Measurements from ENCODE around the gene GDNF. TPM values are rescaled to one million over a fixed set of nuclear protein-coding genes. Genes with fewer than 3 reads are reported as not detected.

GDNF gene
- total RNA-seq, 2 donors from 2014 or later = 0.58 to 2.4 TPM

DNA sequence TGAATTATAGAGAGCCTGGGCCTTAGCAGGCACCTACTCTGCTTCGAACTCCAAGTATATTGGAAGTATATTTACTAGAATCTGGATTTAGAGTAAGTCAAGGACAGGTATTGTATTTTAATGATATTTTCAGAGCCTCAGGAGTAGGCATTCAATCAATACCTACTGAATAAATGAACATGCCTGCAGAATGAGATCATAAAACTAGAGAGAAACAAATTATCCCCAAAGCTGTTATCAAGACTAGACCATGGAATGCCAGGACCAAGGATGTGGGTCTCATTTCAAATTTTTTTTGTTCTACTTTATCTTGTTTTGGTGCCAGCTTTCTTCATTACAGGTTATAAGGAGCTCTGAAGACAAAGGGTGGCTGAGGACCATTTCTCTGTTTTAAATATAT, 66.0 kb downstream of the GDNF start:
- Mint-ChIP-seq H3K27me3 (ENCODE audit: insufficient read depth) (no peaks in the 10 kb centered on the region), H3K27ac (no peak overlapping the region), H3K9me3 (peaks cover 26% of the 10 kb centered on the region), H3K36me3 (ENCODE audit: low read depth) (peaks cover 4% of the 10 kb centered on the region), H3K4me3 (no peak overlapping the region), H3K4me1 (no peaks in the 10 kb centered on the region)
- Histone ChIP-seq H3K36me3 (ENCODE audit: control insufficient read depth, insufficient read depth, low read length) (no peaks in the 10 kb centered on the region), H3K4me3 (ENCODE audit: low read length) (no peak overlapping the region), H3K9ac (ENCODE audit: extremely low read depth, low read length, poor library complexity, severe bottlenecking) (no peak overlapping the region), H3K9me3 (ENCODE audit: control insufficient read depth, low read length) (peaks cover 12% of the 10 kb centered on the region), H3K27ac (ENCODE audit: low read depth, low read length) (no peak overlapping the region), H3K4me1 (ENCODE audit: control insufficient read depth, insufficient read depth, low read length) (no peaks in the 10 kb centered on the region), H3K27me3 (ENCODE audit: control insufficient read depth, insufficient read depth, low read length, poor library complexity, severe bottlenecking) (no peaks in the 10 kb centered on the region)
- TF ChIP-seq, protein P1, sequence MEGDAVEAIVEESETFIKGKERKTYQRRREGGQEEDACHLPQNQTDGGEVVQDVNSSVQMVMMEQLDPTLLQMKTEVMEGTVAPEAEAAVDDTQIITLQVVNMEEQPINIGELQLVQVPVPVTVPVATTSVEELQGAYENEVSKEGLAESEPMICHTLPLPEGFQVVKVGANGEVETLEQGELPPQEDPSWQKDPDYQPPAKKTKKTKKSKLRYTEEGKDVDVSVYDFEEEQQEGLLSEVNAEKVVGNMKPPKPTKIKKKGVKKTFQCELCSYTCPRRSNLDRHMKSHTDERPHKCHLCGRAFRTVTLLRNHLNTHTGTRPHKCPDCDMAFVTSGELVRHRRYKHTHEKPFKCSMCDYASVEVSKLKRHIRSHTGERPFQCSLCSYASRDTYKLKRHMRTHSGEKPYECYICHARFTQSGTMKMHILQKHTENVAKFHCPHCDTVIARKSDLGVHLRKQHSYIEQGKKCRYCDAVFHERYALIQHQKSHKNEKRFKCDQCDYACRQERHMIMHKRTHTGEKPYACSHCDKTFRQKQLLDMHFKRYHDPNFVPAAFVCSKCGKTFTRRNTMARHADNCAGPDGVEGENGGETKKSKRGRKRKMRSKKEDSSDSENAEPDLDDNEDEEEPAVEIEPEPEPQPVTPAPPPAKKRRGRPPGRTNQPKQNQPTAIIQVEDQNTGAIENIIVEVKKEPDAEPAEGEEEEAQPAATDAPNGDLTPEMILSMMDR (conservative IDR thresholded peaks at IDR 0.05) = no peak
- DNase-seq = no peak
- 97 to 100% methylated on average over 1 of the region's 1 CpG for WGBS, 2 experiments (ENCODE audit: insufficient coverage in 1 of 2, insufficient read length in 1 of 2)

DNA sequence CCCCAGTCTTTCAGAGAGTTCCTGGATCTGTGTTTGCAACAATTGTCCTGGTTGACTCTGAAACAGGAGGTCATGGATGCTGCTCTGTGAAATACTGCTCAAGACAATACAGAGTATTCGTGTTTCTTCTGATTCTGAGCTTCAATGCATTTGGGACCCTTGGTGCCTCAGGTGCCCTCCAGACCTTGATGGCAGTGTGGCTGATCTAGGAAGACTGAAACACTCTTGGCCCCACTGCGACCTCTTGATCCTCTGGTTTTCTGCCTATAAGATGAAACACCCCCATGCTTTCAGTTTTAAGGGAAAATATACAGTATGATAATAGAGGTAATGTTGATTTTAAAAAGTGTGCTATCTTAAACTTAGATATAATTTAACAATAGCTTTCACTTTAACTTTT, 67.6 kb downstream of the GDNF start:
- peaks cover 4% of the 10 kb centered on the region for H3K36me3 Mint-ChIP-seq (ENCODE audit: low read depth)
- H3K4me1 ChIP-seq (ENCODE audit: control insufficient read depth, insufficient read depth, low read length) = no peaks in the 10 kb centered on the region
- no peaks in the 10 kb centered on the region for H3K4me1 Mint-ChIP-seq
- no peak overlapping the region for H3K27ac Mint-ChIP-seq
- no peak overlapping the region for H3K4me3 ChIP-seq (ENCODE audit: low read length)
- H3K27me3 Mint-ChIP-seq (ENCODE audit: insufficient read depth) = no peaks in the 10 kb centered on the region
- no peaks in the 10 kb centered on the region for H3K36me3 ChIP-seq (ENCODE audit: control insufficient read depth, insufficient read depth, low read length)
- TF ChIP-seq, protein P1 (conservative IDR thresholded peaks at IDR 0.05) = no peak
- H3K27ac ChIP-seq (ENCODE audit: low read depth, low read length) = no peak overlapping the region
- H3K9me3 ChIP-seq (ENCODE audit: control insufficient read depth, low read length) = peaks cover 12% of the 10 kb centered on the region
- DNase-seq = no peak
- WGBS, 2 experiments (ENCODE audit: insufficient coverage in 1 of 2, insufficient read length in 1 of 2) = 94 to 100% methylated on average over 1 to 2 of the region's 2 CpGs
- no peak overlapping the region for H3K4me3 Mint-ChIP-seq
- no peak overlapping the region for H3K9ac ChIP-seq (ENCODE audit: extremely low read depth, low read length, poor library complexity, severe bottlenecking)
- H3K9me3 Mint-ChIP-seq = peaks cover 20% of the 10 kb centered on the region
- H3K27me3 ChIP-seq (ENCODE audit: control insufficient read depth, insufficient read depth, low read length, poor library complexity, severe bottlenecking) = no peaks in the 10 kb centered on the region

DNA sequence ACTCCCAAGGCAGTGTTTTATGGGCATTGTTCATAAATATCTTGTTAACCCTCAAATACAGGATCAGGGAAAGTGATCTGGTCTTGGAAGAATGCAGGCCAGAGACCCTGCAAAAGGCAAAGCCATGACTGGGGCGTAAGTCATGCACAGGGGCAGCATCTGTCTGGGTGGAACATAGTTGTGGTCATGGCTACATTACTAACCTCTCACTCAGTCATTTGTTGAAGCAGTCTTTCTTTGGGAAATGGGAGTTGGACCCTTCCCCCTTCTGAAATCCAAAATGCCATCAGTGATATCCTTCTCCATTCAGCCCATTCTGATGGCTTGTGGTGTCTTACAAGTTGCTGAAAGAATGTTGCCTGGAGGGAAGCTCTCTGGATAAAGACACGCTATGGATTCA, 68.1 kb downstream of the GDNF start:
- no peaks in the 10 kb centered on the region for H3K27me3 Mint-ChIP-seq (ENCODE audit: insufficient read depth)
- TF ChIP-seq, protein P1 (conservative IDR thresholded peaks at IDR 0.05) = no peak
- H3K27ac Mint-ChIP-seq = no peak overlapping the region
- H3K4me3 Mint-ChIP-seq = no peak overlapping the region
- Histone ChIP-seq H3K27ac (ENCODE audit: low read depth, low read length) (no peak overlapping the region), H3K4me3 (ENCODE audit: low read length) (no peak overlapping the region), H3K9ac (ENCODE audit: extremely low read depth, low read length, poor library complexity, severe bottlenecking) (no peak overlapping the region), H3K9me3 (ENCODE audit: control insufficient read depth, low read length) (peaks cover 12% of the 10 kb centered on the region), H3K4me1 (ENCODE audit: control insufficient read depth, insufficient read depth, low read length) (no peaks in the 10 kb centered on the region), H3K27me3 (ENCODE audit: control insufficient read depth, insufficient read depth, low read length, poor library complexity, severe bottlenecking) (no peaks in the 10 kb centered on the region), H3K36me3 (ENCODE audit: control insufficient read depth, insufficient read depth, low read length) (no peaks in the 10 kb centered on the region)
- no peaks in the 10 kb centered on the region for H3K4me1 Mint-ChIP-seq
- WGBS, 2 experiments (ENCODE audit: insufficient coverage in 1 of 2, insufficient read length in 1 of 2) = 92% methylated on average over 2 of the region's 2 CpGs
- no peak for DNase-seq
- peaks cover 4% of the 10 kb centered on the region for H3K36me3 Mint-ChIP-seq (ENCODE audit: low read depth)
- peaks cover 20% of the 10 kb centered on the region for H3K9me3 Mint-ChIP-seq
